CD4-positive, alpha-beta T cell treated with Interleukin-15 for 1 hour (primary cell): ENCODE results near the gene TLR6.
A peak's percentile ranks its signal among the peaks of the same experiment; 100 is the strongest.

Source experiments
- DNase-seq: peaks from one replicate; pipeline ENCODE4 v3.0.0-alpha.2; 2020

Gene TLR6

GRCh38 chr4:38868059-38868960 is 11.7 kb upstream of the TLR6 start:
- no peak for DNase-seq

GRCh38 chr4:38867478-38868058 is 11.0 kb upstream of the TLR6 start, which contains the start of gene FAM114A1:
Gene FAM114A1, plus strand, starts transcription at chr4:38867806. Its CDS starts 10,273 bp downstream, at chr4:38878079.
- DNase-seq: peak; percentile 32

- no peak for DNase-seq
Measured at GRCh38 chr4:38866973-38867477, 10.4 kb upstream of the TLR6 start.

GRCh38 chr4:38865445-38865844 is 8.8 kb upstream of the TLR6 start:
- no peak for DNase-seq

GRCh38 chr4:38861791-38862190 is 5.2 kb upstream of the TLR6 start:
- no peak for DNase-seq

- peak; percentile 62 for DNase-seq
Measured at GRCh38 chr4:38860788-38861424, 4.3 kb upstream of the TLR6 start.

- DNase-seq: no peak
Measured at GRCh38 chr4:38859501-38859900, 2.9 kb upstream of the TLR6 start.

GRCh38 chr4:38858097-38858420 is 1.4 kb upstream of the TLR6 start:
- no peak for DNase-seq

- DNase-seq: peak; percentile 63
Measured at GRCh38 chr4:38857354-38858096, 908 bp upstream of the TLR6 start.

GRCh38 chr4:38856046-38856445 is 571 bp downstream of the TLR6 start:
- DNase-seq: peak; percentile 23

GRCh38 chr4:38855466-38855865 is 1.2 kb downstream of the TLR6 start:
- no peak for DNase-seq

- no peak for DNase-seq
Measured at GRCh38 chr4:38846015-38846414, 10.6 kb downstream of the TLR6 start.

GRCh38 chr4:38842994-38843393 is 13.6 kb downstream of the TLR6 start:
- DNase-seq: no peak

- no peak for DNase-seq
Measured at GRCh38 chr4:38837849-38838248, 18.8 kb downstream of the TLR6 start.

GRCh38 chr4:38837334-38837733 is 19.3 kb downstream of the TLR6 start:
- DNase-seq: no peak

GRCh38 chr4:38834570-38834969 is 22.0 kb downstream of the TLR6 start:
- DNase-seq: no peak

- no peak for DNase-seq
Measured at GRCh38 chr4:38832624-38833528, 23.7 kb downstream of the TLR6 start.

- no peak for DNase-seq
Measured at GRCh38 chr4:38832206-38832605, 24.4 kb downstream of the TLR6 start.

GRCh38 chr4:38831653-38832052 is 25.0 kb downstream of the TLR6 start:
- DNase-seq: no peak

- DNase-seq: no peak
Measured at GRCh38 chr4:38829237-38829636, 27.4 kb downstream of the TLR6 start.

- no peak for DNase-seq
Measured at GRCh38 chr4:38823766-38824165, 32.9 kb downstream of the TLR6 start.

GRCh38 chr4:38822748-38823303 is 33.8 kb downstream of the TLR6 start:
- DNase-seq: no peak
